Testis (tissue), 3 donors: ENCODE measurements around the gene STXBP6. TPM values are rescaled to one million over a fixed set of nuclear protein-coding genes. Genes with fewer than 3 reads are reported as not detected.

ENCODE experiments used
- DNase-seq: peaks from one replicate; pipeline ENCODE4 v3.0.0-alpha.2; 2019
- H3K27ac ChIP-seq, 2 donors: fragments of 200-600 bp; sonication (generic); one replicate each; pipeline ENCODE4 v1.5.1; 2019
- H3K27me3 ChIP-seq: fragments of 200-600 bp; sonication (generic); one replicate; pipeline ENCODE4 v1.5.1; 2019
- H3K36me3 ChIP-seq: fragments of 200-600 bp; sonication (generic); one replicate; pipeline ENCODE4 v1.5.1; 2017; ENCODE audit warnings: low read depth; ENCODE audit errors: missing control alignments
- H3K4me1 ChIP-seq: fragments of 200-600 bp; sonication (generic); one replicate; pipeline ENCODE4 v1.5.1; 2019
- H3K4me3 ChIP-seq, 2 donors: fragments of 200-600 bp; sonication (generic); one replicate each; pipeline ENCODE4 v1.5.1; 2017 to 2019
- H3K9me3 ChIP-seq: fragments of 200-600 bp; sonication (generic); one replicate; pipeline ENCODE4 v1.5.1; 2017
- POLR2A ChIP-seq: fragments of 450-650 bp; IDR thresholded peaks from one replicate; pipeline ENCODE4 v1.6.1; 2017; ENCODE audit warnings: antibody characterized with exemption, mild to moderate bottlenecking, moderate library complexity
- WGBS, 2 donors: methylation state at CpG; one replicate each; pipeline ENCODE4 v1.1.5; 2018; 5-methylcytosine and 5-hydroxymethylcytosine counted together
- intact Hi-C: fragments of 100-400 bp; cut with DNase I; formaldehyde crosslinking; loops from one replicate; pipeline ENCODE4 v1.15.1; 2023; ENCODE audit warnings: low total_unique reads
- polyA plus RNA-seq: library from polyadenylated mRNA; stranded (reverse); fragments of 350-450 nt; fragmentation: Illumina TruSeq; extraction: RNeasy Lipid Tissue Mini Kit (QIAGEN cat#74804); gene quantifications from one replicate; pipeline ENCODE4 v1.2.3, GENCODE V29; 2014; ENCODE audit warnings: low read depth, low replicate concordance; ENCODE audit not compliant: insufficient read depth
- total RNA-seq, 2 donors: library from RNA; depleted of rRNA; stranded (reverse); fragments of >200 nt; gene quantifications; one replicate each; pipeline ENCODE4 v1.2.3, GENCODE V29; 2016
- TF ChIP-seq, protein P1 (sequence below), 3 experiments: fragments of 450-650 bp in 2 of 3; fragments of 200-600 bp in 1 of 3; sonication (generic) in 1 of 3; IDR thresholded peaks; one replicate each; pipeline ENCODE4 v1.5.1; 2016 to 2019; ENCODE audit warnings: antibody characterized with exemption in 3 of 3, mild to moderate bottlenecking in 2 of 3, moderate library complexity in 1 of 3

STXBP6 gene
- total and polyA plus RNA-seq, 3 donors from 2014 or later: 4.7 to 11.3 (median 8.6) TPM

DNA sequence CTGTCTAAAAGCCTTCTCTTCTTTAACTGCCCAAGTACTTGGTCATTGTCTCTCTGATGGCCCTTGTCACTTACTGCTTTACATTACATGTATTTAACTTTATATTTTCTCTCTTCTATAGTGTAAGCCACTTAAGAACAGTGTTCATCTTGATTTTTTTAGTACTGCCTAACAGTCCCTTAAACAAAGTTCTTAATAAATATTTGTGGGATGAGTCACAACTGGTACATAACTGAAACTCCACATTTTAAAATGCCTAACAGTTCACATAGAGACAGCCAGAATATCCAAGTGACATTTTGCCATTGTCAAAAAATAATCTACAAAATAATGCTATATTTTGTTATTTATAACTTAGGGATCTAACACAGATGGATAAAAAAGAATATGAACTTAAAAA is 146.6 kb downstream of the STXBP6 start:
- Histone ChIP-seq H3K4me3 (no peak overlapping the region), H3K27me3 (no peaks in the 10 kb centered on the region), H3K27ac (no peak overlapping the region), H3K36me3 (no peaks in the 10 kb centered on the region), H3K9me3 (no peaks in the 10 kb centered on the region), H3K4me1 (no peaks in the 10 kb centered on the region)
- intact Hi-C loops: no loop called here
- DNase-seq: no peak
- no peak for TF ChIP-seq POLR2A
- TF ChIP-seq, protein P1, sequence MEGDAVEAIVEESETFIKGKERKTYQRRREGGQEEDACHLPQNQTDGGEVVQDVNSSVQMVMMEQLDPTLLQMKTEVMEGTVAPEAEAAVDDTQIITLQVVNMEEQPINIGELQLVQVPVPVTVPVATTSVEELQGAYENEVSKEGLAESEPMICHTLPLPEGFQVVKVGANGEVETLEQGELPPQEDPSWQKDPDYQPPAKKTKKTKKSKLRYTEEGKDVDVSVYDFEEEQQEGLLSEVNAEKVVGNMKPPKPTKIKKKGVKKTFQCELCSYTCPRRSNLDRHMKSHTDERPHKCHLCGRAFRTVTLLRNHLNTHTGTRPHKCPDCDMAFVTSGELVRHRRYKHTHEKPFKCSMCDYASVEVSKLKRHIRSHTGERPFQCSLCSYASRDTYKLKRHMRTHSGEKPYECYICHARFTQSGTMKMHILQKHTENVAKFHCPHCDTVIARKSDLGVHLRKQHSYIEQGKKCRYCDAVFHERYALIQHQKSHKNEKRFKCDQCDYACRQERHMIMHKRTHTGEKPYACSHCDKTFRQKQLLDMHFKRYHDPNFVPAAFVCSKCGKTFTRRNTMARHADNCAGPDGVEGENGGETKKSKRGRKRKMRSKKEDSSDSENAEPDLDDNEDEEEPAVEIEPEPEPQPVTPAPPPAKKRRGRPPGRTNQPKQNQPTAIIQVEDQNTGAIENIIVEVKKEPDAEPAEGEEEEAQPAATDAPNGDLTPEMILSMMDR (IDR thresholded peaks at IDR 0.05): no peak

DNA sequence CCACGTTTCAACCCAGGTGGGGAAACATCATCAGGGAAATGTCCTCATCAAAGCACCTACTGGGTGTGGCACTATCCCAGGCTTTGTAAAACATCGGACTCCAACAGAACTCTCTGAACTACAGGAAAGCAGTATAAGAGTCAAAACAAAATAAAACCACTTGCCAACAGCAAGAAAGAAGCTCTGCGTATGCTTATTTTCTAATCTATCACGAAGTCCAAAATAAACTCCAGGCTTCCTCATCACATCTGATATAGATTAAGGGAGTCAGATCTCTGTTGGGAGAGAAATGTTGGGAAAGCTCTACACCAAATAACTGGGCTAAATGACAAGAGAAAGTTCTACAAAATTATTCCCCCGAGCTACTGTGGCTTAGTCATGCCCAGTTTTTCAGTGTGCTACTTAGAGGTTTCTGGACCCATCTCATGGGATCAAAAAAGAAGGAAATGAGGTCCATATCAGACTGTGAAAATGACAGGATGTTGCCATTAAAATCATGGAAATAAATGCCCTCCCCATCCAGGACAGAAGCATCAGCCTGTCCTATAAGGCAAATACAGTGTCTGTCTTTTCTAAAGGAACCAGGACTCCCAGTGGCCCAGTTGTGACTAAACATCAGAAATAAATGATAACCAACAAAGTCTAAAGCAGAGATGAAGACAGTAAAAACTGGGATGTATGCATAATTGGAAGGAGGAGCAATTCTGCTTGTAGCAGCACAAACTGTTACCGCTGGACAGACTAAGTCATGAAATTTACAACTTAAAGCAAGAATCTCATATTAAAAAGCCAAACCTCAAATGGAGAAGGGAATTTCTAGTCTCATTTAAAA is 149.5 kb downstream of the STXBP6 start:
- no peak overlapping the region for H3K27ac ChIP-seq
- no peaks in the 10 kb centered on the region for H3K27me3 ChIP-seq
- H3K36me3 ChIP-seq: no peaks in the 10 kb centered on the region
- no peaks in the 10 kb centered on the region for H3K4me1 ChIP-seq
- H3K4me3 ChIP-seq: no peak overlapping the region
- 68 to 80% methylated on average over 6 of the region's 6 CpGs for WGBS, 2 donors
- TF ChIP-seq, protein P1 (IDR thresholded peaks at IDR 0.05): no peak
- TF ChIP-seq POLR2A: no peak
- DNase-seq: no peak
- intact Hi-C loops: no loop called here
- no peaks in the 10 kb centered on the region for H3K9me3 ChIP-seq

DNA sequence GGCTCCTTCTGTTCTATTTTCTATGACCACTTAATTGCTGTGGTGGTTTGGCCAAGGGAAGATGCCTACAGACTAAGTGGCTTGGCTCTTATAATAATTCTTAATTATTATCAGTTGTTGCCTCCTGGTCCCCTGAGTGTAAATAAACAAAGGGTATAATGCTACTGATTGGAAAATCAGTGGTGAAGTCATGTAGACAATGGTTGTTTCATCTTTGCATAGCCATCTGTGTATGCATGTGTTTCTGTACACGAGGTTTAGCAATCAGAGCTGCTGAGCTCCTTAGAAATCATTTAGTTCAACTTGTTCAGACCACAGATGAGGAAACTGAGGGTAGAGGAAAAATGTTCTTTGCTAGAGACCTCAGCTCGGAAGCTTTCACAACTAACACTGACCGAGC is 152.2 kb downstream of the STXBP6 start:
- DNase-seq: no peak
- Histone ChIP-seq H3K27me3 (no peaks in the 10 kb centered on the region), H3K36me3 (no peaks in the 10 kb centered on the region), H3K4me1 (no peaks in the 10 kb centered on the region), H3K27ac (no peak overlapping the region), H3K4me3 (no peak overlapping the region), H3K9me3 (no peaks in the 10 kb centered on the region)
- TF ChIP-seq, protein P1 (IDR thresholded peaks at IDR 0.05): no peak
- TF ChIP-seq POLR2A: no peak
- intact Hi-C loops: no loop called here
- 90 to 92% methylated on average over 3 of the region's 3 CpGs for WGBS, 2 donors

DNA sequence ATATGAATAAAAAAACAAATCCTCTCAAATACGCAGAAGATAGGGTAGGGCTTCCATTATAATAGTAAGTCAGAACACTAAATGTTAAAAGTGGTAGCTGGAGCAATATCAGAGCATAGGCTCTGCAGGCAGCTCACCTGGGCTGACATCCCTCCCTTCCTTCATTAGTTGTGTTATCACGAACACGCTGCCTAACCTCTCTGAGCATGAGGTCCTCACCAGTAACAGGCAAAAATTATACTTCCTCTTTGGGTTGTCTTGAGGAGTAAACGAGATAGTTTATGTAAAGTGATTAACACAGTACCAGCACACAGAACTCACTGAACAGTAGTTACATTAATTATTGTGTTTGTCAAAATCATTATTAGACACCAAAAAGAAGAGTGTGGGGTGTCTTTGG is 154.3 kb downstream of the STXBP6 start:
- intact Hi-C loops: no loop called here
- Histone ChIP-seq H3K27me3 (no peaks in the 10 kb centered on the region), H3K4me1 (no peaks in the 10 kb centered on the region), H3K4me3 (no peak overlapping the region), H3K9me3 (no peaks in the 10 kb centered on the region), H3K27ac (no peak overlapping the region), H3K36me3 (no peaks in the 10 kb centered on the region)
- no peak for DNase-seq
- TF ChIP-seq, protein P1 (IDR thresholded peaks at IDR 0.05): no peak
- TF ChIP-seq POLR2A: no peak
- 88 to 89% methylated on average over 4 of the region's 4 CpGs for WGBS, 2 donors

GRCh38 chr14:24895243-24895583 is 154.7 kb downstream of the STXBP6 start:
- no peaks in the 10 kb centered on the region for H3K4me1 ChIP-seq
- intact Hi-C loops: no loop called here
- no peaks in the 10 kb centered on the region for H3K9me3 ChIP-seq
- H3K36me3 ChIP-seq: no peaks in the 10 kb centered on the region
- no peaks in the 10 kb centered on the region for H3K27me3 ChIP-seq
- DNase-seq: no peak
- TF ChIP-seq POLR2A: no peak
- TF ChIP-seq, protein P1 (IDR thresholded peaks at IDR 0.05): no peak
- H3K4me3 ChIP-seq: no peak overlapping the region
- WGBS, 2 donors: 69 to 86% methylated on average over 4 of the region's 4 CpGs
- no peak overlapping the region for H3K27ac ChIP-seq
